ENCODE results near the gene CLEC4C. TPM values are rescaled to one million over a fixed set of nuclear protein-coding genes. Genes with fewer than 3 reads are reported as not detected.

The CLEC4C gene
- total and polyA plus RNA-seq, 2 experiments from 2014 or later: not detected

DNA sequence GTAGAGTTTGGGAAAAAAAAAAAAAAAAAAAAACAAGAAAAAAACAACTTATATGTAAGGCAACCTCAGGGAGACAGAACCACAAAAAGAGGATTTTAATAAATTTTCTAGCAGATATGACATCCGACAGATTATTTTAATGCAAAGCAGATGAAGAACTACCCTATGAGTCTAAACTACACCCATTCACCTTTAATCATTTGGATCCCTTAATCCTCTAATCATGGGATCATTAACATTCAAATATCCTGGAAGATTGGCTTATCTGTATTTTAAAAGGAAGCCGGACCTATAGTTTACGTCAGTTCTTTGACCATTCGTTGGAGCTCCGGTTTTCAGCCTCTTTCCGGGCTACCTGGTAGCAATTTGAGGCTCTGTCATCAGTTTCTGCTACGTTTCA is 36.0 kb downstream of the CLEC4C start, which contains the start of gene DPPA3:
DPPA3 (plus strand) TSS at position 301 of the 400 bp plus-strand sequence. CDS start 138 bp downstream, outside the sequence.
- peaks cover 17% of the 10 kb centered on the region for H3K4me1 ChIP-seq (ENCODE audit: insufficient read depth)
- no peaks in the 10 kb centered on the region for H4K20me1 ChIP-seq (replicated peaks; ENCODE audit: insufficient read depth)
- no peaks in the 10 kb centered on the region for H3K36me3 ChIP-seq (ENCODE audit: insufficient read depth)
- no peaks in the 10 kb centered on the region for H3K36me3 Mint-ChIP-seq (ENCODE audit: low read depth)
- H3K27ac Mint-ChIP-seq: peak within 1 kb of the TSS; percentile 58
- DNase-seq (ENCODE audit: low spot score): no peak
- H2AFZ ChIP-seq: peak within 1 kb of the TSS; percentile 75
- H3K4me2 ChIP-seq: peak within 1 kb of the TSS; percentile 22; the same call in 1 of the 2 replicates
- no peaks in the 10 kb centered on the region for H3F3A ChIP-seq (replicated peaks; ENCODE audit: low read depth)
- TF ChIP-seq, protein P1, sequence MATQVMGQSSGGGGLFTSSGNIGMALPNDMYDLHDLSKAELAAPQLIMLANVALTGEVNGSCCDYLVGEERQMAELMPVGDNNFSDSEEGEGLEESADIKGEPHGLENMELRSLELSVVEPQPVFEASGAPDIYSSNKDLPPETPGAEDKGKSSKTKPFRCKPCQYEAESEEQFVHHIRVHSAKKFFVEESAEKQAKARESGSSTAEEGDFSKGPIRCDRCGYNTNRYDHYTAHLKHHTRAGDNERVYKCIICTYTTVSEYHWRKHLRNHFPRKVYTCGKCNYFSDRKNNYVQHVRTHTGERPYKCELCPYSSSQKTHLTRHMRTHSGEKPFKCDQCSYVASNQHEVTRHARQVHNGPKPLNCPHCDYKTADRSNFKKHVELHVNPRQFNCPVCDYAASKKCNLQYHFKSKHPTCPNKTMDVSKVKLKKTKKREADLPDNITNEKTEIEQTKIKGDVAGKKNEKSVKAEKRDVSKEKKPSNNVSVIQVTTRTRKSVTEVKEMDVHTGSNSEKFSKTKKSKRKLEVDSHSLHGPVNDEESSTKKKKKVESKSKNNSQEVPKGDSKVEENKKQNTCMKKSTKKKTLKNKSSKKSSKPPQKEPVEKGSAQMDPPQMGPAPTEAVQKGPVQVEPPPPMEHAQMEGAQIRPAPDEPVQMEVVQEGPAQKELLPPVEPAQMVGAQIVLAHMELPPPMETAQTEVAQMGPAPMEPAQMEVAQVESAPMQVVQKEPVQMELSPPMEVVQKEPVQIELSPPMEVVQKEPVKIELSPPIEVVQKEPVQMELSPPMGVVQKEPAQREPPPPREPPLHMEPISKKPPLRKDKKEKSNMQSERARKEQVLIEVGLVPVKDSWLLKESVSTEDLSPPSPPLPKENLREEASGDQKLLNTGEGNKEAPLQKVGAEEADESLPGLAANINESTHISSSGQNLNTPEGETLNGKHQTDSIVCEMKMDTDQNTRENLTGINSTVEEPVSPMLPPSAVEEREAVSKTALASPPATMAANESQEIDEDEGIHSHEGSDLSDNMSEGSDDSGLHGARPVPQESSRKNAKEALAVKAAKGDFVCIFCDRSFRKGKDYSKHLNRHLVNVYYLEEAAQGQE (IDR thresholded peaks at IDR 0.05; ENCODE audit: unreplicated experiment): no peak
- TF ChIP-seq CREB1 (CRISPR knock-in tag; IDR thresholded peaks at IDR 0.05; ENCODE audit: low read depth) (no peak), NANOG (IDR thresholded peaks at IDR 0.05; ENCODE audit: borderline replicate concordance) (no peak), STAT1 (IDR thresholded peaks at IDR 0.05; ENCODE audit: unreplicated experiment) (no peak)
- H3K9me3 Mint-ChIP-seq: no peaks in the 10 kb centered on the region
- no peak for ATAC-seq
- no peaks in the 10 kb centered on the region for H3K79me2 ChIP-seq (replicated peaks; ENCODE audit: insufficient read depth)
- H3K27me3 Mint-ChIP-seq (ENCODE audit: insufficient read depth, low read depth, poor library complexity): no peaks in the 10 kb centered on the region
- no peak within 1 kb of the TSS for H3K4me3 ChIP-seq
- H3K27ac ChIP-seq (ENCODE audit: low read depth): peak within 1 kb of the TSS; percentile 67; the same call in 1 of the 2 replicates
- H3K9me2 ChIP-seq (ENCODE audit: insufficient read depth): no peaks in the 10 kb centered on the region
- no peaks in the 10 kb centered on the region for H3K27me3 ChIP-seq (ENCODE audit: insufficient read depth)
- no peak within 1 kb of the TSS for H3K4me3 Mint-ChIP-seq
- H3K4me1 Mint-ChIP-seq: peaks cover 18% of the 10 kb centered on the region

DNA sequence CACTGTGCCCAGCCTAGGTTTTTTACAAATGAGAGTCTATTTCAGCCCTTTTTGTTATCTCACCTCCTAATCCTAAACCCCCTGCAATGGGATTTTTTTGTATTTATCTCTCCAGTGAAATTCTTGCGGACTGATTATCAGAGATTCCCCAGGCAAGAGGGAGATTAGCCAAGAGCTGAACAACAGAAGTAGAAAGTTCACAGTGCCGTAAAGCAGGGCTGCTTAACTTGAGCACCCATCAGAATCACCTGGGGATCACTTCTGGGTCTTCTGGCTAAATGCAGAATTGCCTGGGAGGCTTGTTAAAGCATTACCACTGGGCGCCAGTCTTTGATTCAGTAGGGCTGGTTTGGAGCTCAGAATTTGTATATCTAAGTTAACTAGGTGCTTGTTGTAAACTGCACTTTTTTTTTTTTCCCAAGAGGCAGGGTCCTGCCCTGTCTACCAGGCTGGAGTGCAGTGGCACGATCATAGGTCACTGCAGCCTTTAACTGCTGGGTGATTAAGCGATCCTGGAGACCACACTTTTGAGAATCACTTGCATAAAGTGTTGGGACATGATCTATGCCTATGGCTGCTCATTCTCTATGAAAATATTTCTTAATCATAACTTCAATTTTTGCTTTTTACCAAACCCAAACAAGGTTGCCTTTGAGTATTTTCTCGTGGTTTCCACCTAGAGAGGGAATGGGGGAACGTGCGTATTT is 37.1 kb downstream of the CLEC4C start:
- H3K36me3 ChIP-seq (ENCODE audit: insufficient read depth): no peaks in the 10 kb centered on the region
- Mint-ChIP-seq H3K9me3 (no peaks in the 10 kb centered on the region), H3K27me3 (ENCODE audit: insufficient read depth, low read depth, poor library complexity) (no peaks in the 10 kb centered on the region), H3K27ac (peak overlapping the region; percentile 58), H3K4me3 (no peak overlapping the region), H3K36me3 (ENCODE audit: low read depth) (no peaks in the 10 kb centered on the region), H3K4me1 (peaks cover 18% of the 10 kb centered on the region)
- H3K4me1 ChIP-seq (ENCODE audit: insufficient read depth): peaks cover 17% of the 10 kb centered on the region
- H3K9me2 ChIP-seq (ENCODE audit: insufficient read depth): no peaks in the 10 kb centered on the region
- H3K27ac ChIP-seq (ENCODE audit: low read depth): 0 out of 2 replicates have a peak overlapping the region, but pooled peaks have one; percentile 6
- no peaks in the 10 kb centered on the region for H3K79me2 ChIP-seq (replicated peaks; ENCODE audit: insufficient read depth)
- no peak for TF ChIP-seq STAT1 (IDR thresholded peaks at IDR 0.05; ENCODE audit: unreplicated experiment)
- no peak for TF ChIP-seq CREB1 (CRISPR knock-in tag; IDR thresholded peaks at IDR 0.05; ENCODE audit: low read depth)
- TF ChIP-seq, protein P2, sequence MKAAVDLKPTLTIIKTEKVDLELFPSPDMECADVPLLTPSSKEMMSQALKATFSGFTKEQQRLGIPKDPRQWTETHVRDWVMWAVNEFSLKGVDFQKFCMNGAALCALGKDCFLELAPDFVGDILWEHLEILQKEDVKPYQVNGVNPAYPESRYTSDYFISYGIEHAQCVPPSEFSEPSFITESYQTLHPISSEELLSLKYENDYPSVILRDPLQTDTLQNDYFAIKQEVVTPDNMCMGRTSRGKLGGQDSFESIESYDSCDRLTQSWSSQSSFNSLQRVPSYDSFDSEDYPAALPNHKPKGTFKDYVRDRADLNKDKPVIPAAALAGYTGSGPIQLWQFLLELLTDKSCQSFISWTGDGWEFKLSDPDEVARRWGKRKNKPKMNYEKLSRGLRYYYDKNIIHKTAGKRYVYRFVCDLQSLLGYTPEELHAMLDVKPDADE (IDR thresholded peaks at IDR 0.05): no peak
- TF ChIP-seq ZNF114 (CRISPR knock-in tag; IDR thresholded peaks at IDR 0.05): no peak
- no peak for TF ChIP-seq EZH2phosphoT487 (IDR thresholded peaks at IDR 0.05; ENCODE audit: unreplicated experiment)
- TF ChIP-seq POLR2AphosphoS5 (IDR thresholded peaks at IDR 0.05; ENCODE audit: low read depth): no peak
- TF ChIP-seq JUNB (IDR thresholded peaks at IDR 0.05; ENCODE audit: unreplicated experiment): no peak
- TF ChIP-seq NANOG (IDR thresholded peaks at IDR 0.05; ENCODE audit: borderline replicate concordance): no peak
- TF ChIP-seq ZNF331 (CRISPR knock-in tag; IDR thresholded peaks at IDR 0.05; ENCODE audit: low read depth): no peak
- no peak overlapping the region; the same call in 1 of the 2 replicates for H3K4me2 ChIP-seq
- no peaks in the 10 kb centered on the region for H3F3A ChIP-seq (replicated peaks; ENCODE audit: low read depth)
- no peaks in the 10 kb centered on the region for H3K27me3 ChIP-seq (ENCODE audit: insufficient read depth)
- DNase-seq (ENCODE audit: low spot score) (peak; percentile 37), ATAC-seq (peak; percentile 42)
- H2AFZ ChIP-seq: peak overlapping the region; percentile 45
- H4K20me1 ChIP-seq (replicated peaks; ENCODE audit: insufficient read depth): no peaks in the 10 kb centered on the region
- H3K4me3 ChIP-seq: no peak overlapping the region
